Measurements from ENCODE around the gene HTR4. TPM values are rescaled to one million over a fixed set of nuclear protein-coding genes. Genes with fewer than 3 reads are reported as not detected.

The HTR4 gene
- polyA plus RNA-seq, 1 of the 3 experiments (the other 2 are of a cell fraction), result not detected

GRCh38 chr5:148641735-148642134 lies 12.6 kb downstream of the HTR4 start:
- CTCF ChIA-PET, result interaction anchor here (0.5 to 1.4 kb wide), 2 partner anchors 12 to 24 kb away, joined by 3 to 5 read pairs; no protein-coding TSS in a partner anchor
- Histone ChIP-seq H4K20me1 (ENCODE audit: insufficient read depth) (no peaks in the 10 kb centered on the region), H2AFZ (ENCODE audit: low read depth) (no peak overlapping the region), H3K9ac (no peak overlapping the region), H3K79me2 (ENCODE audit: insufficient read depth) (no peaks in the 10 kb centered on the region), H3K9me3 (no peaks in the 10 kb centered on the region), H3F3A (replicated peaks; ENCODE audit: insufficient read depth) (no peaks in the 10 kb centered on the region), H3K36me3 (replicated peaks in 1 of 2; ENCODE audit: control insufficient read depth in 1 of 2, insufficient read depth in 2 of 2, low read length in 1 of 2) (no peaks in the 10 kb centered on the region), H3K4me3 (ENCODE audit: low read depth in 2 of 2, low read length in 1 of 2) (no peak overlapping the region), H3K9me2 (no peaks in the 10 kb centered on the region), H3K4me1 (ENCODE audit: control insufficient read depth in 1 of 2, insufficient read depth in 2 of 2, low read depth in 1 of 2, low read length in 1 of 2) (no peaks in the 10 kb centered on the region), H3K27ac (ENCODE audit: low read depth in 2 of 2, low read length in 1 of 2) (no peak overlapping the region), H3K4me2 (no peak overlapping the region), H3K27me3 (ENCODE audit: insufficient read depth) (0 out of 2 replicates have a peak, but pooled peaks cover 7% of the 10 kb centered on the region)
- TF ChIP-seq JUND (IDR thresholded peaks at IDR 0.05), result no peak
- WGBS (ENCODE audit: low lambda C conversion rate), result 11% methylated on average over 4 of the region's 4 CpGs
- POLR2A ChIA-PET, result no interaction called here
- DNase-seq, result no peak

GRCh38 chr5:148640471-148640870 lies 13.9 kb downstream of the HTR4 start:
- Histone ChIP-seq H3K79me2 (ENCODE audit: insufficient read depth) (no peaks in the 10 kb centered on the region), H3K9me3 (no peaks in the 10 kb centered on the region), H3K9ac (no peak overlapping the region), H3K4me2 (no peak overlapping the region), H2AFZ (ENCODE audit: low read depth) (no peak overlapping the region), H3K27ac (ENCODE audit: low read depth in 2 of 2, low read length in 1 of 2) (no peak overlapping the region), H3K36me3 (replicated peaks in 1 of 2; ENCODE audit: control insufficient read depth in 1 of 2, insufficient read depth in 2 of 2, low read length in 1 of 2) (no peaks in the 10 kb centered on the region), H3K4me3 (ENCODE audit: low read depth in 2 of 2, low read length in 1 of 2) (no peak overlapping the region), H3F3A (replicated peaks; ENCODE audit: insufficient read depth) (no peaks in the 10 kb centered on the region), H3K27me3 (ENCODE audit: insufficient read depth) (0 out of 2 replicates have a peak, but pooled peaks cover 7% of the 10 kb centered on the region), H3K9me2 (no peaks in the 10 kb centered on the region), H4K20me1 (ENCODE audit: insufficient read depth) (no peaks in the 10 kb centered on the region), H3K4me1 (ENCODE audit: control insufficient read depth in 1 of 2, insufficient read depth in 2 of 2, low read depth in 1 of 2, low read length in 1 of 2) (peaks cover 0 to 4% of the 10 kb centered on the region in 2 experiments; a peak in 1 of 4 replicates)
- no peak for DNase-seq
- ChIA-PET POLR2A (no interaction called here), CTCF (interaction anchor here (0.6 to 1.4 kb wide), 2 partner anchors 13 to 66 kb away, joined by 3 to 5 read pairs; no protein-coding TSS in a partner anchor)
- TF ChIP-seq EP300 (IDR thresholded peaks at IDR 0.05; ENCODE audit: borderline replicate concordance in 1 of 2, low read depth in 1 of 2, low read length in 1 of 2) (no peak), IRF3 (IDR thresholded peaks at IDR 0.05; ENCODE audit: low read depth, low read length) (no peak), FOXM1 (IDR thresholded peaks at IDR 0.05; ENCODE audit: low read depth) (no peak), REST (IDR thresholded peaks at IDR 0.05; ENCODE audit: low read depth, low read length) (no peak), FOSL2 (IDR thresholded peaks at IDR 0.05; ENCODE audit: borderline replicate concordance, low read depth) (no peak), FOXJ3 (CRISPR knock-in tag; IDR thresholded peaks at IDR 0.05) (no peak), USF1 (IDR thresholded peaks at IDR 0.05; ENCODE audit: borderline replicate concordance, low read depth) (no peak), JUND (IDR thresholded peaks at IDR 0.05) (no peak), MEF2A (IDR thresholded peaks at IDR 0.05; ENCODE audit: borderline replicate concordance, low read depth) (no peak)

Data from SK-N-SH (cell line).